Liver (tissue), 9 donors: ENCODE data around the gene ALDH2. TPM values are rescaled to one million over a fixed set of nuclear protein-coding genes. Genes with fewer than 3 reads are reported as not detected.

Source experiments
- DNase-seq: peaks from one replicate; pipeline ENCODE4 v3.0.0-alpha.2; 2017; ENCODE audit warnings: low spot score
- H3K27ac ChIP-seq, 2 donors: one replicate each; pipeline ENCODE4 v1.7.0; 2013; ENCODE audit warnings: inconsistent platforms in 2 of 2, low read length in 2 of 2, control low read depth in 1 of 2, low read depth in 1 of 2, mild to moderate bottlenecking in 1 of 2
- H3K27me3 ChIP-seq, 4 donors: one replicate each; pipeline versions ENCODE4 v1.6.1 to v1.7.0; 2013; ENCODE audit warnings: low read length in 3 of 4, inconsistent platforms in 1 of 4, mild to moderate bottlenecking in 1 of 4, moderate library complexity in 1 of 4; ENCODE audit not compliant: control insufficient read depth in 4 of 4, insufficient read depth in 4 of 4
- H3K36me3 ChIP-seq, 4 donors: one replicate each; pipeline versions ENCODE4 v1.6.1 to v1.7.0; 2013; ENCODE audit warnings: low read length in 3 of 4, mild to moderate bottlenecking in 3 of 4, low read depth in 1 of 4, moderate library complexity in 1 of 4; ENCODE audit not compliant: control insufficient read depth in 4 of 4, insufficient read depth in 3 of 4
- H3K4me1 ChIP-seq, 4 donors: one replicate each; pipeline versions ENCODE4 v1.6.1 to v1.7.0; 2013; ENCODE audit warnings: low read length in 3 of 4, mild to moderate bottlenecking in 3 of 4, moderate library complexity in 1 of 4; ENCODE audit not compliant: control insufficient read depth in 4 of 4, insufficient read depth in 4 of 4
- H3K4me3 ChIP-seq, 3 donors: one replicate each; pipeline versions ENCODE4 v1.6.1 to v1.7.0; 2013; ENCODE audit warnings: low read length in 3 of 3, control low read depth in 1 of 3, low read depth in 1 of 3, mild to moderate bottlenecking in 1 of 3
- H3K9ac ChIP-seq, 2 donors: one replicate each; pipeline ENCODE4 v1.7.0; 2013; ENCODE audit warnings: low read length in 2 of 2, mild to moderate bottlenecking in 2 of 2, moderate library complexity in 2 of 2, control low read depth in 1 of 2, low read depth in 1 of 2
- H3K9me3 ChIP-seq, 4 donors: one replicate each; pipeline versions ENCODE4 v1.6.1 to v1.7.0; 2013; ENCODE audit warnings: low read length in 3 of 4; ENCODE audit not compliant: control insufficient read depth in 4 of 4
- ATF3 ChIP-seq: IDR thresholded peaks from 2 replicates; pipeline ENCODE4 v1.6.1; 2016; ENCODE audit warnings: antibody characterized with exemption
- CTCF ChIP-seq: fragments of 150-350 bp; IDR thresholded peaks from 2 replicates; pipeline ENCODE4 v1.5.1; 2017; ENCODE audit warnings: improper control_type of control experiment, low read depth, low read length; ENCODE audit not compliant: missing input control
- EGR1 ChIP-seq, 2 donors: IDR thresholded peaks; 2 replicates each; pipeline ENCODE4 v1.6.1; 2016 to 2018; ENCODE audit warnings: antibody characterized with exemption in 2 of 2, low read depth in 2 of 2
- FOXA1 ChIP-seq: IDR thresholded peaks from 2 replicates; pipeline ENCODE4 v1.6.1; 2016; ENCODE audit warnings: antibody characterized with exemption
- FOXA2 ChIP-seq: IDR thresholded peaks from 2 replicates; pipeline ENCODE4 v1.6.1; 2016; ENCODE audit warnings: antibody characterized with exemption
- GABPA ChIP-seq, 2 donors: IDR thresholded peaks in 1 of 2; conservative IDR thresholded peaks in 1 of 2; 2 replicates each; pipeline ENCODE4 v1.6.1; 2016; ENCODE audit warnings: antibody characterized with exemption in 2 of 2, mild to moderate bottlenecking in 1 of 2, moderate library complexity in 1 of 2
- HNF4A ChIP-seq, 2 donors: conservative IDR thresholded peaks; 2 replicates each; pipeline ENCODE4 v1.6.1; 2016; ENCODE audit warnings: antibody characterized with exemption in 2 of 2, mild to moderate bottlenecking in 2 of 2
- HNF4G ChIP-seq: IDR thresholded peaks from 2 replicates; pipeline ENCODE4 v1.6.1; 2016; ENCODE audit warnings: antibody characterized with exemption
- JUND ChIP-seq, 2 donors: IDR thresholded peaks; 2 replicates each; pipeline ENCODE4 v1.6.1; 2016; ENCODE audit warnings: antibody characterized with exemption in 2 of 2
- MAX ChIP-seq: IDR thresholded peaks from 2 replicates; pipeline ENCODE4 v1.6.1; 2016; ENCODE audit warnings: antibody characterized with exemption
- NR2F2 ChIP-seq: IDR thresholded peaks from 2 replicates; pipeline ENCODE4 v1.6.1; 2016; ENCODE audit warnings: antibody characterized with exemption
- RAD21 ChIP-seq, 2 donors: IDR thresholded peaks; 2 replicates each; pipeline ENCODE4 v1.6.1; 2016; ENCODE audit warnings: antibody characterized with exemption in 2 of 2, mild to moderate bottlenecking in 2 of 2
- RXRA ChIP-seq, 2 donors: IDR thresholded peaks; 2 replicates each; pipeline ENCODE4 v1.6.1; 2017 to 2018; ENCODE audit warnings: antibody characterized with exemption in 2 of 2, mild to moderate bottlenecking in 1 of 2
- SP1 ChIP-seq: IDR thresholded peaks from 2 replicates; pipeline ENCODE4 v1.6.1; 2018; ENCODE audit warnings: antibody characterized with exemption, mild to moderate bottlenecking
- TAF1 ChIP-seq: conservative IDR thresholded peaks from 2 replicates; pipeline ENCODE4 v1.6.1; 2016; ENCODE audit warnings: antibody characterized with exemption, mild to moderate bottlenecking
- YY1 ChIP-seq: IDR thresholded peaks from 2 replicates; pipeline ENCODE4 v1.6.1; 2016; ENCODE audit warnings: antibody characterized with exemption, mild to moderate bottlenecking
- WGBS: extraction: QIAGEN DNeasy Blood & Tissue Kit; methylation state at CpG from one replicate; pipeline ENCODE4 v1.1.7; 2013; 5-methylcytosine and 5-hydroxymethylcytosine counted together
- polyA plus RNA-seq, 2 donors: library from polyadenylated mRNA; stranded (reverse) in 1 of 2; unstranded in 1 of 2; fragments of 200-250 nt in 1 of 2; fragments of >200 nt in 1 of 2; fragmentation: Nextera tagmentation in 1 of 2; extraction: Ambion mirVana in 1 of 2; gene quantifications; one replicate each; pipeline versions ENCODE4 v1.2.1 to v1.2.3, GENCODE V29; 2013 to 2015
- total RNA-seq, 2 donors: library from RNA; depleted of rRNA; stranded (reverse); fragments of >200 nt; gene quantifications; one replicate each; pipeline ENCODE4 v1.2.3, GENCODE V29; 2014
- TF ChIP-seq, protein P1 (sequence below): IDR thresholded peaks from 2 replicates; pipeline ENCODE4 v1.6.1; 2016; ENCODE audit warnings: antibody characterized with exemption
- TF ChIP-seq, protein P2 (sequence below): IDR thresholded peaks from 2 replicates; pipeline ENCODE4 v1.6.1; 2016; ENCODE audit warnings: antibody characterized with exemption, mild to moderate bottlenecking
- donor health status: healthy.
- donor health status: healthy.
- donor health status: healthy.
- donor health status: healthy.
- donor health status: healthy.

The ALDH2 gene
- total and polyA plus RNA-seq, 4 donors: 93.1 to 849 (median 573) TPM

- H3K27ac ChIP-seq: no peak overlapping the region
- no peaks in the 10 kb centered on the region for H3K27me3 ChIP-seq
- H3K36me3 ChIP-seq: peaks cover 0 to 11% (median 7%) of the 10 kb centered on the region in 4 donors
- 62% methylated on average over 23 of the region's 23 CpGs for WGBS
- DNase-seq: peak; percentile 59
- peaks cover 12 to 57% (median 32%) of the 10 kb centered on the region in 4 donors for H3K4me1 ChIP-seq
- TF ChIP-seq RXRA (IDR thresholded peaks at IDR 0.05): peak; percentile 55 to 85
- TF ChIP-seq EGR1 (IDR thresholded peaks at IDR 0.05; ENCODE audit: low read depth in 2 of 2): no peak
- TF ChIP-seq, protein P1, sequence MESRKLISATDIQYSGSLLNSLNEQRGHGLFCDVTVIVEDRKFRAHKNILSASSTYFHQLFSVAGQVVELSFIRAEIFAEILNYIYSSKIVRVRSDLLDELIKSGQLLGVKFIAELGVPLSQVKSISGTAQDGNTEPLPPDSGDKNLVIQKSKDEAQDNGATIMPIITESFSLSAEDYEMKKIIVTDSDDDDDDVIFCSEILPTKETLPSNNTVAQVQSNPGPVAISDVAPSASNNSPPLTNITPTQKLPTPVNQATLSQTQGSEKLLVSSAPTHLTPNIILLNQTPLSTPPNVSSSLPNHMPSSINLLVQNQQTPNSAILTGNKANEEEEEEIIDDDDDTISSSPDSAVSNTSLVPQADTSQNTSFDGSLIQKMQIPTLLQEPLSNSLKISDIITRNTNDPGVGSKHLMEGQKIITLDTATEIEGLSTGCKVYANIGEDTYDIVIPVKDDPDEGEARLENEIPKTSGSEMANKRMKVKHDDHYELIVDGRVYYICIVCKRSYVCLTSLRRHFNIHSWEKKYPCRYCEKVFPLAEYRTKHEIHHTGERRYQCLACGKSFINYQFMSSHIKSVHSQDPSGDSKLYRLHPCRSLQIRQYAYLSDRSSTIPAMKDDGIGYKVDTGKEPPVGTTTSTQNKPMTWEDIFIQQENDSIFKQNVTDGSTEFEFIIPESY: no peak
- TF ChIP-seq GABPA (IDR thresholded peaks at IDR 0.05 in 1 of 2, conservative IDR thresholded peaks at IDR 0.05 in 1 of 2): no peak
- peak; percentile 29 for TF ChIP-seq HNF4G
- TF ChIP-seq SP1: no peak
- no peak for TF ChIP-seq TAF1
- TF ChIP-seq FOXA1: no peak
- no peak for TF ChIP-seq ATF3
- peak; percentile 56 to 77 for TF ChIP-seq HNF4A (conservative IDR thresholded peaks at IDR 0.05)
- TF ChIP-seq, protein P2, sequence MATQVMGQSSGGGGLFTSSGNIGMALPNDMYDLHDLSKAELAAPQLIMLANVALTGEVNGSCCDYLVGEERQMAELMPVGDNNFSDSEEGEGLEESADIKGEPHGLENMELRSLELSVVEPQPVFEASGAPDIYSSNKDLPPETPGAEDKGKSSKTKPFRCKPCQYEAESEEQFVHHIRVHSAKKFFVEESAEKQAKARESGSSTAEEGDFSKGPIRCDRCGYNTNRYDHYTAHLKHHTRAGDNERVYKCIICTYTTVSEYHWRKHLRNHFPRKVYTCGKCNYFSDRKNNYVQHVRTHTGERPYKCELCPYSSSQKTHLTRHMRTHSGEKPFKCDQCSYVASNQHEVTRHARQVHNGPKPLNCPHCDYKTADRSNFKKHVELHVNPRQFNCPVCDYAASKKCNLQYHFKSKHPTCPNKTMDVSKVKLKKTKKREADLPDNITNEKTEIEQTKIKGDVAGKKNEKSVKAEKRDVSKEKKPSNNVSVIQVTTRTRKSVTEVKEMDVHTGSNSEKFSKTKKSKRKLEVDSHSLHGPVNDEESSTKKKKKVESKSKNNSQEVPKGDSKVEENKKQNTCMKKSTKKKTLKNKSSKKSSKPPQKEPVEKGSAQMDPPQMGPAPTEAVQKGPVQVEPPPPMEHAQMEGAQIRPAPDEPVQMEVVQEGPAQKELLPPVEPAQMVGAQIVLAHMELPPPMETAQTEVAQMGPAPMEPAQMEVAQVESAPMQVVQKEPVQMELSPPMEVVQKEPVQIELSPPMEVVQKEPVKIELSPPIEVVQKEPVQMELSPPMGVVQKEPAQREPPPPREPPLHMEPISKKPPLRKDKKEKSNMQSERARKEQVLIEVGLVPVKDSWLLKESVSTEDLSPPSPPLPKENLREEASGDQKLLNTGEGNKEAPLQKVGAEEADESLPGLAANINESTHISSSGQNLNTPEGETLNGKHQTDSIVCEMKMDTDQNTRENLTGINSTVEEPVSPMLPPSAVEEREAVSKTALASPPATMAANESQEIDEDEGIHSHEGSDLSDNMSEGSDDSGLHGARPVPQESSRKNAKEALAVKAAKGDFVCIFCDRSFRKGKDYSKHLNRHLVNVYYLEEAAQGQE: no peak
- no peak for TF ChIP-seq JUND (IDR thresholded peaks at IDR 0.05)
- TF ChIP-seq FOXA2: no peak
- no peak for TF ChIP-seq YY1
- peak; percentile 95 to 96 for TF ChIP-seq RAD21 (IDR thresholded peaks at IDR 0.05)
- no peak for TF ChIP-seq MAX
- TF ChIP-seq CTCF: peak; percentile 74
- peak; percentile 31 for TF ChIP-seq NR2F2
- no peak overlapping the region for H3K4me3 ChIP-seq
- H3K9me3 ChIP-seq: no peaks in the 10 kb centered on the region
- no peak overlapping the region for H3K9ac ChIP-seq
Observed at GRCh38 chr12:111753144-111753881, 13.4 kb upstream of the ALDH2 start.
